Stimulated activated CD4-positive, alpha-beta T cell treated with anti-CD3 and anti-CD28 coated beads, Interleukin-1b, Interleukin-23, amount 100 ng/mL, for 48 hours (primary cell): ENCODE results near the gene AJM1.

Experiments
- DNase-seq: peaks from one replicate; pipeline ENCODE4 v3.0.0-alpha.2; 2020

The AJM1 gene

GRCh38 chr9:136846376-136847087 is 4.3 kb downstream of the AJM1 start:
- DNase-seq: no peak

- DNase-seq: no peak
Measured at GRCh38 chr9:136847088-136847825, 5.0 kb downstream of the AJM1 start.

GRCh38 chr9:136847826-136848392 is 5.6 kb downstream of the AJM1 start:
- DNase-seq: peak; percentile 86

- DNase-seq: peak; percentile 55
Measured at GRCh38 chr9:136848393-136849037, 6.2 kb downstream of the AJM1 start.

GRCh38 chr9:136849038-136849959 is 7.0 kb downstream of the AJM1 start, which contains the start of gene PHPT1:
Gene PHPT1 (plus strand): TSS chr9:136849409. CDS start chr9:136849431, 22 bp downstream.
- peak; percentile 98 for DNase-seq

- DNase-seq: no peak
Measured at GRCh38 chr9:136849960-136850865, 7.9 kb downstream of the AJM1 start.

GRCh38 chr9:136850866-136851775 is 8.8 kb downstream of the AJM1 start:
- DNase-seq: no peak

- DNase-seq: no peak
Measured at GRCh38 chr9:136851941-136852663, 9.8 kb downstream of the AJM1 start, which contains the start of gene MAMDC4. Gene MAMDC4 (plus strand): TSS chr9:136852346. CDS start chr9:136852417, 71 bp downstream.

- no peak for DNase-seq
Measured at GRCh38 chr9:136852664-136853595, 10.7 kb downstream of the AJM1 start.

GRCh38 chr9:136853596-136854112 is 11.4 kb downstream of the AJM1 start:
- DNase-seq: no peak

GRCh38 chr9:136854113-136854841 is 12.0 kb downstream of the AJM1 start:
- no peak for DNase-seq

GRCh38 chr9:136854842-136855460 is 12.7 kb downstream of the AJM1 start:
- DNase-seq: no peak

- DNase-seq: no peak
Measured at GRCh38 chr9:136855461-136856078, 13.3 kb downstream of the AJM1 start.

GRCh38 chr9:136856079-136856476 is 13.8 kb downstream of the AJM1 start:
- no peak for DNase-seq

GRCh38 chr9:136856541-136857141 is 14.4 kb downstream of the AJM1 start:
- DNase-seq: no peak

GRCh38 chr9:136857166-136857565 is 14.9 kb downstream of the AJM1 start:
- no peak for DNase-seq
